Naive thymus-derived CD4-positive, alpha-beta T cell (primary cell): ENCODE measurements around the gene PROK1. TPM values are rescaled to one million over a fixed set of nuclear protein-coding genes. Genes with fewer than 3 reads are reported as not detected.

Source experiments
- ATAC-seq: fragments of 150-1000 bp; cut with Tn5 transposase; 2 replicates; pipeline ENCODE4 v1.10.0; 2021; ENCODE audit warnings: mild to moderate bottlenecking, moderate library complexity
- CTCF ChIA-PET: fragments of 350-600 bp; sonication (Branson Sonifier 250); formaldehyde crosslinking; loops from one replicate; lab custom pipeline; 2021; ENCODE audit warnings: antibody characterized with exemption; lab: Charles Lee
- POLR2A ChIA-PET: fragments of 350-600 bp; sonication (Branson Sonifier 250); formaldehyde crosslinking; loops from one replicate; lab custom pipeline; 2021; ENCODE audit warnings: antibody characterized with exemption, inconsistent platforms; lab: Charles Lee
- DNase-seq, 9 donors: peaks; one replicate each; pipeline versions ENCODE4 v3.0.0 to v3.0.0-alpha.2; 2020 to 2022; ENCODE audit warnings: mixed read lengths in 1 of 9
- H3K27ac ChIP-seq: one replicate; pipeline ENCODE4 v1.7.0; 2013; ENCODE audit warnings: mild to moderate bottlenecking, low read depth, low read length, moderate library complexity
- H3K27me3 ChIP-seq, 2 donors: one replicate each; pipeline ENCODE4 v1.7.0; 2013; ENCODE audit warnings: low read length in 2 of 2, mild to moderate bottlenecking in 2 of 2, moderate library complexity in 2 of 2; ENCODE audit not compliant: control insufficient read depth in 2 of 2, insufficient read depth in 2 of 2
- H3K36me3 ChIP-seq, 3 experiments: 1 replicate in 2 of 3; 2 replicates in 1 of 3; pipeline ENCODE4 v1.7.0; 2013; ENCODE audit warnings: low read length in 3 of 3, mild to moderate bottlenecking in 3 of 3, moderate library complexity in 1 of 3; ENCODE audit not compliant: insufficient read depth in 3 of 3, control insufficient read depth in 2 of 3
- H3K4me1 ChIP-seq, 2 donors: one replicate each; pipeline ENCODE4 v1.7.0; 2013; ENCODE audit warnings: low read length in 2 of 2, mild to moderate bottlenecking in 2 of 2, moderate library complexity in 1 of 2; ENCODE audit not compliant: control insufficient read depth in 2 of 2, insufficient read depth in 2 of 2
- H3K4me3 ChIP-seq: 2 replicates; pipeline ENCODE4 v1.7.0; 2013; ENCODE audit warnings: mild to moderate bottlenecking, low read length
- H3K9me3 ChIP-seq, 3 experiments: 1 replicate in 2 of 3; 2 replicates in 1 of 3; pipeline ENCODE4 v1.7.0; 2013; ENCODE audit warnings: low read length in 3 of 3; ENCODE audit not compliant: control insufficient read depth in 2 of 3
- H3K27ac Mint-ChIP-seq, 9 donors: one replicate each; pipeline ENCODE4 v1.8.0; 2020 to 2022; ENCODE audit warnings: mixed read lengths in 9 of 9, mild to moderate bottlenecking in 8 of 9, moderate library complexity in 5 of 9, inconsistent platforms in 2 of 9
- H3K27me3 Mint-ChIP-seq, 5 donors: one replicate each; pipeline ENCODE4 v1.8.0; 2021 to 2022; ENCODE audit warnings: mixed read lengths in 5 of 5, mild to moderate bottlenecking in 1 of 5
- H3K36me3 Mint-ChIP-seq, 5 donors: one replicate each; pipeline ENCODE4 v1.8.0; 2020 to 2022; ENCODE audit warnings: mixed read lengths in 5 of 5, mild to moderate bottlenecking in 3 of 5, inconsistent platforms in 1 of 5
- H3K4me1 Mint-ChIP-seq, 7 donors: one replicate each; pipeline ENCODE4 v1.8.0; 2020 to 2022; ENCODE audit warnings: mixed read lengths in 7 of 7, mild to moderate bottlenecking in 3 of 7, inconsistent platforms in 1 of 7
- H3K4me3 Mint-ChIP-seq, 10 donors: one replicate each; pipeline ENCODE4 v1.8.0; 2020 to 2022; ENCODE audit warnings: mild to moderate bottlenecking in 10 of 10, mixed read lengths in 10 of 10, moderate library complexity in 6 of 10, inconsistent platforms in 2 of 10
- H3K9me3 Mint-ChIP-seq, 11 donors: one replicate each; pipeline ENCODE4 v1.8.0; 2020 to 2022; ENCODE audit warnings: mixed read lengths in 11 of 11, mild to moderate bottlenecking in 4 of 11, inconsistent platforms in 1 of 11, moderate library complexity in 1 of 11
- intact Hi-C, 2 donors: fragments of 100-400 bp; cut with micrococcal nuclease; formaldehyde crosslinking; loops; one replicate each; pipeline ENCODE4 v1.15.1; 2023
- polyA plus RNA-seq, 2 donors: library from polyadenylated mRNA; unstranded; fragments of 300-500 nt; fragmentation: Illumina TruSeq; gene quantifications; one replicate each; pipeline ENCODE4 v1.2.3, GENCODE V29; 2021
- total RNA-seq, 6 experiments: library from RNA in 5 of 6; stranded (reverse) in 5 of 6; gene quantifications; 1 replicate in 5 of 6; 2 replicates in 1 of 6; pipeline ENCODE4 v1.2.3 and lab custom pipeline; 2021 to 2026

The PROK1 gene
- total and polyA plus RNA-seq, 7 experiments from 2014 or later = not detected

GRCh38 chr1:110488161-110488560 lies 37.2 kb downstream of the PROK1 start:
- no peak overlapping the region for H3K4me3 ChIP-seq
- peaks cover 0 to 1% (median 0%) of the 10 kb centered on the region in 11 donors for H3K9me3 Mint-ChIP-seq
- POLR2A ChIA-PET = no interaction called here
- peaks cover 5 to 29% (median 15%) of the 10 kb centered on the region in 5 donors for H3K27me3 Mint-ChIP-seq
- peaks cover 0 to 2% (median 0%) of the 10 kb centered on the region in 7 donors for H3K4me1 Mint-ChIP-seq
- H3K36me3 Mint-ChIP-seq = no peaks in the 10 kb centered on the region
- H3K27ac Mint-ChIP-seq = no peak overlapping the region
- CTCF ChIA-PET = no interaction called here
- no peaks in the 10 kb centered on the region for H3K9me3 ChIP-seq
- H3K27ac ChIP-seq = no peak overlapping the region
- no peaks in the 10 kb centered on the region for H3K36me3 ChIP-seq
- ATAC-seq (no peak), DNase-seq (no peak)
- intact Hi-C loops = no loop called here
- no peaks in the 10 kb centered on the region for H3K27me3 ChIP-seq
- no peaks in the 10 kb centered on the region for H3K4me1 ChIP-seq
- no peak overlapping the region for H3K4me3 Mint-ChIP-seq

DNA sequence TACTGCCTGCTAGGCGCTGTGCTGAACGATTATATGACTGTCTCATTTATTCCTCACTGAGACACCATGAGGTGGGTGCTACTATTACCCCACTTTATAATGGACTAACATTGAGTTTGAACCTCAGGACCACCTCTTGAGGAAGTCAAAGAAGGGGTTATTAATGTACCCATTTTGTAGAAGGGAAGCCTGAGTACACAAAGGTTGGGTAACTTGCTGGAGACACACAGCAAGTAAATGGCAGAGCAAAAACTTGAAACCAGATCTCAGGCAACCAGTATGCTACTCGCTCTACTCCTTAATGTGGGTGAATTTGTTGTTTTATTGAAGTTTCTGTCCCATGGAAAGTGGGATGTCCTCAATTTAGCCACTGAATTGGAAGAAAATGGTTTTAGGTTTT lies 37.9 kb downstream of the PROK1 start:
- H3K27me3 ChIP-seq = no peaks in the 10 kb centered on the region

DNA sequence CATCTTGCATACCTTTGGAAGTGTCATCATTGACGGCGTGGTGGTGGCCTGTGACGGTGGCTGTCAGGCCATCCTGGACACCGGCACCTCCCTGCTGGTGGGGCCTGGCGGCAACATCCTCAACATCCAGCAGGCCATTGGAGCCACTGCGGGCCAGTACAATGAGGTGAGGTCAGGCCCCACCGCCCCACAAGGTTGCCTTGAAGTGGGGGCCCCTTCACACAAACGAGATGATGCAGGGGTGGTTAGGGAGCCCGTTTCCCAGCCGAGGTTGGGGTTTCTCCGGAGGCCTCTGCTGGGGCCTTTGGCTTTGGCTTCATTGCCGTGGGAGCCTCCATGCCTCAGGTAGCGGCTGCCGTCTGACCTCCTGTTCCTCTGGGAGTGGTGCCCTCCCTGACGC lies 38.5 kb downstream of the PROK1 start:
- Histone ChIP-seq H3K27ac (no peak overlapping the region), H3K36me3 (no peaks in the 10 kb centered on the region), H3K9me3 (no peaks in the 10 kb centered on the region), H3K27me3 (no peaks in the 10 kb centered on the region), H3K4me1 (no peaks in the 10 kb centered on the region), H3K4me3 (no peak overlapping the region)
- Mint-ChIP-seq H3K9me3 (peaks cover 0 to 1% (median 0%) of the 10 kb centered on the region in 11 donors), H3K36me3 (no peaks in the 10 kb centered on the region), H3K27ac (no peak overlapping the region), H3K4me1 (no peaks in the 10 kb centered on the region), H3K27me3 (peaks cover 3 to 18% (median 5%) of the 10 kb centered on the region in 5 donors), H3K4me3 (no peak overlapping the region)
- intact Hi-C loops = no loop called here
- no peak for ATAC-seq
- no peak for DNase-seq
- ChIA-PET CTCF (no interaction called here), POLR2A (interaction anchor here (0.6 kb wide), 1 partner anchor 292 kb away, joined by 3 read pairs; no protein-coding TSS in a partner anchor)

More for the DNA sequence above, 37.9 kb downstream of the PROK1 start:
- Mint-ChIP-seq H3K27me3 (peaks cover 5 to 22% (median 9%) of the 10 kb centered on the region in 5 donors), H3K4me3 (no peak overlapping the region), H3K27ac (no peak overlapping the region), H3K9me3 (peaks cover 0 to 1% (median 0%) of the 10 kb centered on the region in 11 donors), H3K4me1 (no peaks in the 10 kb centered on the region), H3K36me3 (no peaks in the 10 kb centered on the region)
- intact Hi-C loops = no loop called here
- Histone ChIP-seq H3K4me1 (no peaks in the 10 kb centered on the region), H3K36me3 (no peaks in the 10 kb centered on the region), H3K4me3 (no peak overlapping the region), H3K9me3 (no peaks in the 10 kb centered on the region), H3K27ac (no peak overlapping the region)
- DNase-seq = no peak
- ChIA-PET CTCF (interaction anchor here (0.6 kb wide), 1 partner anchor 12 kb away, joined by 3 read pairs; no protein-coding TSS in a partner anchor), POLR2A (no interaction called here)
- no peak for ATAC-seq

DNA sequence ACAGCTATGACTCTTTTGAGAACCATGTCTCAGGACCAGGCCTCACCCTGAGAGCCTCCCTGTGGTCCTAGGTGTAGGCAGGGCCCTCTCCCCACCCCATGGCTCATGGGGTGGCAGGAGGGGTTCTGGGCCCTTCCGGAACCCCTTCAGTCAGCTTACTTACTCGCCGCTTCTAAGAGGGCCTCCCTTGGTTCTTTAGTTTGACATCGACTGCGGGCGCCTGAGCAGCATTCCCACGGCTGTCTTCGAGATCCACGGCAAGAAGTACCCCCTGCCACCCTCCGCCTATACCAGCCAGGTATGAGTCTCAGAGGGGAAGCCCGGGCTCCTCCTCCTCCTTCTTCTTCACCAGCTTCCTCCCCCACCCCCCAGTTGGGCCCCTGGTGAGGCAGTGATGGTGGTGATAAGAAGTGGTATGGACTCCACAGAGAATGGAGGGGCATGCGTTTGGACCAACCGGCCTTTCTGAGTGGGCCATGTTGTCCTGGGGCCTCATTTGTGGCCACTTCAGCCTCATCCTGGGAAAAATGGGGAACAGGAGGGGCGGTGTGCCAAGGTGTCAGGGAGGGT lies 39.1 kb downstream of the PROK1 start:
- Histone ChIP-seq H3K9me3 (no peaks in the 10 kb centered on the region), H3K27ac (no peak overlapping the region), H3K4me1 (no peaks in the 10 kb centered on the region), H3K36me3 (no peaks in the 10 kb centered on the region), H3K4me3 (no peak overlapping the region), H3K27me3 (no peaks in the 10 kb centered on the region)
- ATAC-seq (no peak), DNase-seq (no peak)
- peaks cover 2 to 15% (median 4%) of the 10 kb centered on the region in 5 donors for H3K27me3 Mint-ChIP-seq
- ChIA-PET POLR2A (interaction anchor here (0.6 kb wide), 1 partner anchor 292 kb away, joined by 3 read pairs; no protein-coding TSS in a partner anchor), CTCF (no interaction called here)
- H3K4me3 Mint-ChIP-seq = no peak overlapping the region
- intact Hi-C loops = no loop called here
- H3K9me3 Mint-ChIP-seq = peaks cover 0 to 1% (median 0%) of the 10 kb centered on the region in 11 donors
- H3K36me3 Mint-ChIP-seq = no peaks in the 10 kb centered on the region
- H3K4me1 Mint-ChIP-seq = no peaks in the 10 kb centered on the region
- H3K27ac Mint-ChIP-seq = no peak overlapping the region

DNA sequence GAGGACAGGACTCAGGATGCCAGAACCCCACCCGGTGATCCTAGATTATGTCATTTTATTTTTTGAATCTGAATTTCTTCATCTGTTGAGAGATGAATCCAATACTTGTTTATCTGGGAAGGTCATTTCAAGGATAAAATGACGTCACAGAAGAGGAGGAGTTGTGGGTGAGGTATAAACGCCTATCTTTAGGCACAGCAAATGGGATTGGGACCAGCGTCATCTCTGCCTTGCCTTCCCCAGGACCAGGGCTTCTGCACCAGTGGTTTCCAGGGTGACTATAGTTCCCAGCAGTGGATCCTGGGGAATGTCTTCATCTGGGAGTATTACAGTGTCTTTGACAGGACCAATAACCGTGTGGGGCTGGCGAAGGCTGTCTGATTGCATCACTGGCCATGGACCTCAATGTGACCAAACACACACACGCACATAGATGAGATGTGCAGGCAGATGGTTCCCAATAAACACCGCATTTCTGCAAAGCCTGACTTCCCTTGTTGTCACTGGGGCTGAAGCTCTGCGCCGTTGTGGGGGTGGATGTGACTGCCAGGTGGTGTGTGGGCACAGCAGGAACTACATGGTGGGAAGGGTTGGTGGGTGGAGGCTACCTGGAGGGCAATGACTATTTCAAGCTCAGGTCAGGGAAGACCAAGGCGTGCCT lies 40.0 kb downstream of the PROK1 start:
- DNase-seq (no peak), ATAC-seq (no peak)
- Mint-ChIP-seq H3K4me1 (no peaks in the 10 kb centered on the region), H3K27ac (no peak overlapping the region), H3K27me3 (peaks cover 0 to 8% (median 4%) of the 10 kb centered on the region in 5 donors), H3K4me3 (no peak overlapping the region), H3K9me3 (peaks cover 0 to 1% (median 0%) of the 10 kb centered on the region in 11 donors), H3K36me3 (no peaks in the 10 kb centered on the region)
- H3K4me3 ChIP-seq = no peak overlapping the region
- H3K4me1 ChIP-seq = no peaks in the 10 kb centered on the region
- H3K9me3 ChIP-seq = no peaks in the 10 kb centered on the region
- POLR2A ChIA-PET = no interaction called here
- H3K36me3 ChIP-seq = no peaks in the 10 kb centered on the region
- no peak overlapping the region for H3K27ac ChIP-seq
- intact Hi-C loops = no loop called here
- CTCF ChIA-PET = no interaction called here
- H3K27me3 ChIP-seq = no peaks in the 10 kb centered on the region

GRCh38 chr1:110492573-110492972 lies 41.6 kb downstream of the PROK1 start:
- Mint-ChIP-seq H3K4me1 (no peaks in the 10 kb centered on the region), H3K4me3 (no peak overlapping the region), H3K27me3 (peaks cover 0 to 4% (median 2%) of the 10 kb centered on the region in 5 donors), H3K27ac (no peak overlapping the region), H3K9me3 (peaks cover 0 to 1% (median 0%) of the 10 kb centered on the region in 11 donors), H3K36me3 (no peaks in the 10 kb centered on the region)
- H3K36me3 ChIP-seq = no peaks in the 10 kb centered on the region
- intact Hi-C loops = no loop called here
- CTCF ChIA-PET = interaction anchor here (1.0 kb wide), 1 partner anchor 11 kb away, joined by 4 read pairs; no protein-coding TSS in a partner anchor
- H3K9me3 ChIP-seq = no peaks in the 10 kb centered on the region
- POLR2A ChIA-PET = no interaction called here
- H3K27me3 ChIP-seq = no peaks in the 10 kb centered on the region
- no peaks in the 10 kb centered on the region for H3K4me1 ChIP-seq
- no peak for DNase-seq
- no peak for ATAC-seq
- no peak overlapping the region for H3K27ac ChIP-seq
- no peak overlapping the region for H3K4me3 ChIP-seq
